Fibroblast of lung (primary cell): ENCODE data around the gene GOLGA8S. TPM values are rescaled to one million over a fixed set of nuclear protein-coding genes. Genes with fewer than 3 reads are reported as not detected.
"Not testable (repeated sequence)": the region's sequence is repeated elsewhere in the genome, so short reads cannot be mapped to it uniquely, and the experiment has no call there.

ENCODE experiments used
- DNase-seq, 2 donors: peaks; one replicate each; pipeline versions ENCODE4 v3.0.0 to v3.0.0-alpha.2; 2010; ENCODE audit warnings: low read depth in 2 of 2
- H2AFZ ChIP-seq: 2 replicates; pipeline ENCODE4 v1.5.1; 2012; ENCODE audit warnings: low read length, control low read depth, inconsistent platforms
- H3K27ac ChIP-seq: 2 replicates; pipeline ENCODE4 v1.5.1; 2011; ENCODE audit warnings: low read length, control low read depth; ENCODE audit not compliant: insufficient read depth
- H3K27me3 ChIP-seq: 2 replicates; pipeline ENCODE4 v1.5.1; 2011; ENCODE audit warnings: mild to moderate bottlenecking, low read length; ENCODE audit not compliant: control insufficient read depth, insufficient read depth
- H3K36me3 ChIP-seq: 2 replicates; pipeline ENCODE4 v1.5.1; 2011; ENCODE audit warnings: low read length; ENCODE audit not compliant: control insufficient read depth, insufficient read depth
- H3K4me1 ChIP-seq: 2 replicates; pipeline ENCODE4 v1.5.1; 2011; ENCODE audit warnings: low read length; ENCODE audit not compliant: control insufficient read depth, insufficient read depth; ENCODE audit errors: extremely low read depth
- H3K4me2 ChIP-seq: 2 replicates; pipeline ENCODE4 v1.5.1; 2011; ENCODE audit warnings: low read length, control low read depth; ENCODE audit not compliant: insufficient read depth; ENCODE audit errors: extremely low read depth
- H3K4me3 ChIP-seq, 4 experiments: fragments of 200-600 bp in 1 of 4; sonication (generic) in 1 of 4; replicated peaks in 1 of 4; 2 replicates each; pipeline ENCODE4 v1.5.1; 2011 to 2016; ENCODE audit warnings: low read length in 4 of 4, low read depth in 3 of 4, mild to moderate bottlenecking in 3 of 4, control low read depth in 2 of 4, inconsistent platforms in 1 of 4, mixed read lengths in 1 of 4; ENCODE audit not compliant: insufficient read depth in 1 of 4; ENCODE audit errors: control extremely low read depth in 1 of 4
- H3K79me2 ChIP-seq: 2 replicates; pipeline ENCODE4 v1.5.1; 2012; ENCODE audit warnings: mild to moderate bottlenecking, low read length, inconsistent platforms; ENCODE audit not compliant: control insufficient read depth, insufficient read depth
- H3K9ac ChIP-seq: 2 replicates; pipeline ENCODE4 v1.5.1; 2011; ENCODE audit warnings: mild to moderate bottlenecking, low read length, control low read depth; ENCODE audit not compliant: insufficient read depth
- H3K9me3 ChIP-seq: 2 replicates; pipeline ENCODE4 v1.5.1; 2012; ENCODE audit warnings: low read depth, low read length; ENCODE audit not compliant: control insufficient read depth, insufficient read depth
- H4K20me1 ChIP-seq: 2 replicates; pipeline ENCODE4 v1.5.1; 2011; ENCODE audit warnings: low read length; ENCODE audit not compliant: control insufficient read depth, insufficient read depth; ENCODE audit errors: extremely low read depth
- EZH2 ChIP-seq: IDR thresholded peaks from 2 replicates; pipeline ENCODE4 v1.5.1; 2012; ENCODE audit warnings: low read length, control low read depth, mild to moderate bottlenecking; ENCODE audit errors: missing control alignments
- polyA plus RNA-seq, 2 donors: library from polyadenylated mRNA; depleted of rRNA in 1 of 2; stranded (reverse) in 1 of 2; unstranded in 1 of 2; fragments of >200 nt; gene quantifications; 2 replicates each; pipeline ENCODE4 v1.2.1, GENCODE V29; 2011 to 2012; ENCODE audit warnings: missing spikeins in 1 of 2
- total RNA-seq: library from RNA; depleted of rRNA; stranded (reverse); fragments of >200 nt; gene quantifications from 2 replicates; pipeline ENCODE4 v1.2.1, GENCODE V29; 2014
- TF ChIP-seq, protein P1 (sequence below), 2 donors: IDR thresholded peaks in 1 of 2; conservative IDR thresholded peaks in 1 of 2; 1 replicate in 1 of 2; 2 replicates in 1 of 2; pipeline ENCODE4 v1.5.1; 2011 to 2012; ENCODE audit warnings: low read length in 2 of 2, control low read depth in 1 of 2, inconsistent platforms in 1 of 2, low read depth in 1 of 2, mild to moderate bottlenecking in 1 of 2

Gene GOLGA8S
- total and polyA plus RNA-seq, 2 donors (not counting 1 experiment from before 2014, with no cell fraction given): under 0.01 to 0.03 TPM

DNA sequence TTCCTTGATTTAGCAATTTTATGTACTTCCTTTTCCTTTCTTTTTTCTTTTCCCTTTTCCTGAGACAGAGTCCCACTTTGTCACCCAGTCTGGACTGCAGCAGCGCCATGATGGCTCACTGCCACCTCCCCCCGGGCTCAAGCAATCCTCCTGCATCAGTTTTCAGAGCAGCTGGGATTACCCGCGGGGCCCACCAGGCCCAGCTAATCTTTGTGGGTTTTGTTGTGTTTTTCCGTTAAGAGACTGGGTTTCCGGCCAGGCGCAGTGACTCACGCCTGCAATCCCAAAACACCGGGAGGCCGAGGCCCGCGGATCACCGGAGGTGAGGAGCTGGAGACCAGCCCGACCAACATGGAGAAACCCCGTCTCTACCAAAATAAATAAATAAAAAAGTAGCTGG, 17.7 kb downstream of the GOLGA8S start:
- H3K4me1 ChIP-seq: no peaks in the 10 kb centered on the region
- no peak for DNase-seq
- no peak overlapping the region for H3K4me2 ChIP-seq
- no peaks in the 10 kb centered on the region for H4K20me1 ChIP-seq
- H3K36me3 ChIP-seq: no peaks in the 10 kb centered on the region
- no peaks in the 10 kb centered on the region for H3K79me2 ChIP-seq
- H3K4me3 ChIP-seq: no peak overlapping the region
- H3K27me3 ChIP-seq: no peaks in the 10 kb centered on the region
- H2AFZ ChIP-seq: no peak overlapping the region
- TF ChIP-seq EZH2: no peak
- TF ChIP-seq, protein P1, sequence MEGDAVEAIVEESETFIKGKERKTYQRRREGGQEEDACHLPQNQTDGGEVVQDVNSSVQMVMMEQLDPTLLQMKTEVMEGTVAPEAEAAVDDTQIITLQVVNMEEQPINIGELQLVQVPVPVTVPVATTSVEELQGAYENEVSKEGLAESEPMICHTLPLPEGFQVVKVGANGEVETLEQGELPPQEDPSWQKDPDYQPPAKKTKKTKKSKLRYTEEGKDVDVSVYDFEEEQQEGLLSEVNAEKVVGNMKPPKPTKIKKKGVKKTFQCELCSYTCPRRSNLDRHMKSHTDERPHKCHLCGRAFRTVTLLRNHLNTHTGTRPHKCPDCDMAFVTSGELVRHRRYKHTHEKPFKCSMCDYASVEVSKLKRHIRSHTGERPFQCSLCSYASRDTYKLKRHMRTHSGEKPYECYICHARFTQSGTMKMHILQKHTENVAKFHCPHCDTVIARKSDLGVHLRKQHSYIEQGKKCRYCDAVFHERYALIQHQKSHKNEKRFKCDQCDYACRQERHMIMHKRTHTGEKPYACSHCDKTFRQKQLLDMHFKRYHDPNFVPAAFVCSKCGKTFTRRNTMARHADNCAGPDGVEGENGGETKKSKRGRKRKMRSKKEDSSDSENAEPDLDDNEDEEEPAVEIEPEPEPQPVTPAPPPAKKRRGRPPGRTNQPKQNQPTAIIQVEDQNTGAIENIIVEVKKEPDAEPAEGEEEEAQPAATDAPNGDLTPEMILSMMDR (conservative IDR thresholded peaks at IDR 0.05 in 1 of 2, IDR thresholded peaks at IDR 0.05 in 1 of 2; ENCODE audit: low read depth in 1 of 2, low read length in 2 of 2): no peak
- H3K9me3 ChIP-seq: no peaks in the 10 kb centered on the region
- H3K9ac ChIP-seq: no peak overlapping the region
- H3K27ac ChIP-seq: no peak overlapping the region

DNA sequence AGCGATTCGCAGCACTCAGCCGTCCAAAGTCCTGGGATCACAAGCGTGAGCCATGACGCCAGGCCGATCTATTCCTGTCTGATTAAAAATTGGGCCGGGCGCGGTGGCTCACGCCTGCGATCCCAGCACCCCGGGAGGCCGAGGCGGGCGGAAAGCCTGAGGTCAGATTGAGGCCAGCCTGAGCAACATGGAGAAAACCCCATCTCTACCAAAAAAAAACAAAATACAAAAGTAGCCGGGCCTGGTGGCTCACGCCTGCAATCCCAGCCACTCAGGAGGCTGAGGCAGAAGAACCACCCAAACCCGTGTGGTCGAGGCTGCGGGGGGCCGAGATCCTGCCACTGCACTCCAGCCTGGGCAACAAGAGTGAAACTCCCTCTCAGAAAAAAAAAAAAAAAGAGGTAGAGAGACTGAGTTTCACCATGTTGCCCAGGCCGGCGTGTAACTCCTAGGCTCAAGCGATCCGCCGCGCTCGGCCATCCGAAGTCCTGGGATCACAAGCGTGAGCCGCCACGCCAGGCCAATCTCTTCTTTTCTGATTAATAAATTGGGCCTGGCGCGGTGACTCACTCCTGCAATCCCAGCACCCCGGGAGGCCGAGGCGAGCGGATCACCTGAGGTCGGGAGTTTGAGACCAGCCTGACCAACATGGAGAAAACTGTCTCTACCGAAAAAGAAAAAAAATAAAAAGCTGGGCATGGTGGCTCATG, 18.5 kb downstream of the GOLGA8S start:
- not testable (repeated sequence) for H3K4me3 ChIP-seq, H3K36me3 ChIP-seq, H3K9me3 ChIP-seq, H3K9ac ChIP-seq, DNase-seq, H3K79me2 ChIP-seq, H4K20me1 ChIP-seq, H3K27ac ChIP-seq, H3K27me3 ChIP-seq, H3K4me2 ChIP-seq, H2AFZ ChIP-seq, H3K4me1 ChIP-seq

DNA sequence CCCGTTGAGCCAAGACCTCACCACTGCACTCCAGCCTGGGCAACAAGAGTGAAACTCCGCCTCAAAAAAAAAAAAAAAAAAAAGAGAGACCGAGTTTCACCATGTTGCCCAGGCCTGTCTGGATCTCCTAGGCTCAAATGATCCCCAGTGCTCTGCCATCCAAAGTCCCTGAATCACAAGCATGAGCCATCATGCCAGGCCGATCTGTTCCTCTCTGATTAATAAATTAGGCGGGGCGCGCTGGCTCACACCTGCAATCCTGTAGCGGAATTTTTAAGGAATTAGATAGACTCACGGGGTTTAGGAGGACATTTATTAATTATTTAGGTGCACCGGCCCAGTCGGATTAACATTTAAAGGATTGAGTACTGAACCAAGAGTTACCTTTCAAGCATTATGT, 19.7 kb downstream of the GOLGA8S start:
- H3K36me3 ChIP-seq, DNase-seq, H3K27me3 ChIP-seq, H3K27ac ChIP-seq, H3K9me3 ChIP-seq, H3K4me2 ChIP-seq, H3K9ac ChIP-seq, H3K4me1 ChIP-seq, H3K79me2 ChIP-seq, H2AFZ ChIP-seq, H4K20me1 ChIP-seq, H3K4me3 ChIP-seq: not testable (repeated sequence)

DNA sequence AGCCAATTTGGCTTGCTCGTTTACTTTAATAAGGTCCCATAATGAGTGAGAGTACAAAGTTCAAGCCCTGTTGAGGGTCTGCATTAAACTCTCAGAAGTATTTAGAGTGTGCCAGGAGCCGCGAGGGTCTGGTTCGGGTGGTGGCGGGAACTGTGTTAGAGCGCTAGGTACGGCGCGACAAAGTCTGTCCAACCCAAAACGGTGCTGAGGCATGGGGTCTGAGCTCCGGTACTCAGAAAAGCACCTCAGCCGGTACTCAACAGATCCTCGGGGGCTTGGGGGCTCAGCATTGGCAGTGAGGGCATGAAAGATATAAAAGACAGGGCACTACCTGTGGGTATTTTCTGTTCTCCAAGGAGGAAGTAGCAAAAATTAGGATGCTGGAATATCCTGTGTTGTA, 24.4 kb downstream of the GOLGA8S start:
- not testable (repeated sequence) for H3K4me3 ChIP-seq, H3K4me2 ChIP-seq, DNase-seq, H3K79me2 ChIP-seq, H3K27me3 ChIP-seq, H3K9ac ChIP-seq, H3K4me1 ChIP-seq, H3K9me3 ChIP-seq, H3K36me3 ChIP-seq, H2AFZ ChIP-seq, H3K27ac ChIP-seq, H4K20me1 ChIP-seq

DNA sequence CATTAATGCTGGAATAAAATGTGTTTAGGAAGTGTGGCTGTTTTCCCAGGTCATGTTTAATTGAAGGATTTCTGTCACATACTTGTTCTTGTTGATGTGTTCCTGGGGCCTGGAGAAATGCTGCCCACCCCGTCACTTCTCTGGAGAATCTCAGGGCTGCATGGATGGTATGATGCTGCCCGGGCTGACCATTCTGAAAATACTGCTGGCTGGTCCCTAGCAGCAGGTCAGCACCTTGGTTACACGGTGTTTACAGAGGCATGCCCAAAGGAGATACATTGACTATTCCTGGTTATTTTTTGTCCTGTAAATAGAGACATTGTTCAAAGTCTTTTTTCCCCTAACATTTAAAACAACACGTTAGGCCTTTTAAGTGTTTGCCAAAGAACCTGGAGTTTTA, 26.2 kb downstream of the GOLGA8S start:
- not testable (repeated sequence) for DNase-seq, H3K27ac ChIP-seq, H3K36me3 ChIP-seq, H3K79me2 ChIP-seq, H3K4me3 ChIP-seq, H4K20me1 ChIP-seq, H3K4me1 ChIP-seq, H2AFZ ChIP-seq, H3K9me3 ChIP-seq, H3K4me2 ChIP-seq, H3K27me3 ChIP-seq, H3K9ac ChIP-seq

DNA sequence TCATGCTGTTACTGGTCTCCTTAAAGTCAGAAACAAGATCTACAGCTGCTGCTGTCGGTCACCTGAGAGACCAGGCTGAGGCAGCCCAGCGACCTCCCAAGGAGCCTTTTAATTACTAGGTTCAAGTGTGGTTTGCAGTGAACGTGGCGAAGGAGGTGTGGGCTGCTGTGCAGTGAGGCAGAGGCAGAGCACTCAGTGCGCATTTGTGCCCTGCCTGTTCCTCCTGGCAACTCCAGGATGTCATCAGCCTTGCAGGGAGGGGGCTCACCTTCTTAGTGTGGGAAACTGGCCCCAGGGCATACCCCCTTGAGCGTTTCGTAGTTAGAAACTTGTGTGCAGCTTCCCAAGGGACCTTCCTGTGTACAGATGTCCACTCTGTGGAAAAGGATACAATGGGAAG, 26.6 kb downstream of the GOLGA8S start:
- H3K27me3 ChIP-seq, DNase-seq, H3K36me3 ChIP-seq, H3K79me2 ChIP-seq, H3K4me2 ChIP-seq, H3K9ac ChIP-seq, H3K9me3 ChIP-seq, H3K4me3 ChIP-seq, H2AFZ ChIP-seq, H4K20me1 ChIP-seq, H3K4me1 ChIP-seq, H3K27ac ChIP-seq: not testable (repeated sequence)
